Stimulated activated naive B cell treated with anti-CD40 and anti-IgM and Interleukin-4, amounts not matched to agents 10 μg/mL and 1 μg/mL and 100 μg/mL, for 72 hours (primary cell): ENCODE results near the gene CAMKK1.

Experiments
- ATAC-seq, 2 donors: fragments of 150-1000 bp; cut with Tn5 transposase; replicated peaks; 2 replicates each; pipeline ENCODE4 v1.10.0; 2021; ENCODE audit warnings: moderate library complexity in 1 of 2
- DNase-seq: peaks from one replicate; pipeline ENCODE4 v3.0.0; 2021
- H3K27ac Mint-ChIP-seq: one replicate; pipeline ENCODE4 v1.8.0; 2022; ENCODE audit warnings: mild to moderate bottlenecking, mixed read lengths
- H3K27me3 Mint-ChIP-seq, 2 donors: one replicate each; pipeline ENCODE4 v1.8.0; 2022; ENCODE audit warnings: mixed read lengths in 2 of 2
- H3K36me3 Mint-ChIP-seq, 2 donors: one replicate each; pipeline ENCODE4 v1.8.0; 2022; ENCODE audit warnings: mixed read lengths in 2 of 2, mild to moderate bottlenecking in 1 of 2
- H3K4me1 Mint-ChIP-seq, 2 donors: one replicate each; pipeline ENCODE4 v1.8.0; 2022; ENCODE audit warnings: mixed read lengths in 2 of 2, mild to moderate bottlenecking in 1 of 2
- H3K4me3 Mint-ChIP-seq, 2 donors: one replicate each; pipeline ENCODE4 v1.8.0; 2022; ENCODE audit warnings: mild to moderate bottlenecking in 2 of 2, mixed read lengths in 2 of 2, moderate library complexity in 1 of 2
- H3K9me3 Mint-ChIP-seq, 2 donors: one replicate each; pipeline ENCODE4 v1.8.0; 2022; ENCODE audit warnings: mixed read lengths in 2 of 2, mild to moderate bottlenecking in 1 of 2

Gene CAMKK1

GRCh38 chr17:3821101-3821500 is 71.8 kb downstream of the CAMKK1 start:
- no peaks in the 10 kb centered on the region for H3K9me3 Mint-ChIP-seq
- H3K4me3 Mint-ChIP-seq, result no peak overlapping the region
- no peak overlapping the region for H3K27ac Mint-ChIP-seq
- H3K4me1 Mint-ChIP-seq, result peaks cover 7 to 17% of the 10 kb centered on the region in 2 donors
- peaks cover 37 to 48% of the 10 kb centered on the region in 2 donors for H3K36me3 Mint-ChIP-seq
- H3K27me3 Mint-ChIP-seq, result no peaks in the 10 kb centered on the region
- ATAC-seq (no peak), DNase-seq (no peak)

- peak overlapping the region in 1 of 2 donors; percentile 55 for H3K4me3 Mint-ChIP-seq
- no peaks in the 10 kb centered on the region for H3K9me3 Mint-ChIP-seq
- peak overlapping the region; percentile 85 for H3K27ac Mint-ChIP-seq
- peaks cover 38 to 58% of the 10 kb centered on the region in 2 donors for H3K36me3 Mint-ChIP-seq
- peaks cover 7 to 17% of the 10 kb centered on the region in 2 donors for H3K4me1 Mint-ChIP-seq
- no peaks in the 10 kb centered on the region for H3K27me3 Mint-ChIP-seq
- ATAC-seq (peak; percentile 39 to 70), DNase-seq (no peak)
Observed at GRCh38 chr17:3818786-3819185, 74.1 kb downstream of the CAMKK1 start.

- Mint-ChIP-seq H3K4me3 (peak overlapping the region in 1 of 2 donors; percentile 55), H3K27ac (peak overlapping the region; percentile 85), H3K4me1 (peaks cover 7 to 17% of the 10 kb centered on the region in 2 donors), H3K36me3 (peaks cover 38 to 57% of the 10 kb centered on the region in 2 donors), H3K27me3 (no peaks in the 10 kb centered on the region), H3K9me3 (no peaks in the 10 kb centered on the region)
- DNase-seq (no peak), ATAC-seq (no peak)
Observed at GRCh38 chr17:3817851-3818605, 74.8 kb downstream of the CAMKK1 start.

- H3K9me3 Mint-ChIP-seq, result no peaks in the 10 kb centered on the region
- H3K36me3 Mint-ChIP-seq, result peaks cover 38 to 55% of the 10 kb centered on the region in 2 donors
- peaks cover 13 to 22% of the 10 kb centered on the region in 2 donors for H3K4me1 Mint-ChIP-seq
- no peak overlapping the region for H3K27ac Mint-ChIP-seq
- no peak for DNase-seq
- H3K4me3 Mint-ChIP-seq, result no peak overlapping the region
- no peaks in the 10 kb centered on the region for H3K27me3 Mint-ChIP-seq
- ATAC-seq, result no peak
Observed at GRCh38 chr17:3815925-3816324, 76.9 kb downstream of the CAMKK1 start.

GRCh38 chr17:3815122-3815521 is 77.7 kb downstream of the CAMKK1 start:
- Mint-ChIP-seq H3K9me3 (no peaks in the 10 kb centered on the region), H3K27ac (no peak overlapping the region), H3K27me3 (no peaks in the 10 kb centered on the region), H3K36me3 (peaks cover 42 to 58% of the 10 kb centered on the region in 2 donors), H3K4me1 (peaks cover 21 to 30% of the 10 kb centered on the region in 2 donors), H3K4me3 (no peak overlapping the region)
- no peak for ATAC-seq
- DNase-seq, result no peak

GRCh38 chr17:3814361-3814760 is 78.5 kb downstream of the CAMKK1 start:
- Mint-ChIP-seq H3K27me3 (no peaks in the 10 kb centered on the region), H3K4me3 (no peak overlapping the region), H3K36me3 (peaks cover 47 to 61% of the 10 kb centered on the region in 2 donors), H3K9me3 (no peaks in the 10 kb centered on the region), H3K27ac (no peak overlapping the region), H3K4me1 (peaks cover 26 to 36% of the 10 kb centered on the region in 2 donors)
- no peak for ATAC-seq
- DNase-seq, result no peak

GRCh38 chr17:3813171-3813570 is 79.7 kb downstream of the CAMKK1 start:
- Mint-ChIP-seq H3K36me3 (peaks cover 42 to 56% of the 10 kb centered on the region in 2 donors), H3K27me3 (no peaks in the 10 kb centered on the region), H3K4me1 (peaks cover 24 to 32% of the 10 kb centered on the region in 2 donors), H3K27ac (no peak overlapping the region), H3K9me3 (no peaks in the 10 kb centered on the region), H3K4me3 (no peak overlapping the region)
- no peak for DNase-seq
- no peak for ATAC-seq

GRCh38 chr17:3812771-3813170 is 80.1 kb downstream of the CAMKK1 start:
- Mint-ChIP-seq H3K4me1 (peaks cover 24 to 33% of the 10 kb centered on the region in 2 donors), H3K27ac (no peak overlapping the region), H3K36me3 (peaks cover 44 to 59% of the 10 kb centered on the region in 2 donors), H3K4me3 (no peak overlapping the region), H3K27me3 (no peaks in the 10 kb centered on the region), H3K9me3 (no peaks in the 10 kb centered on the region)
- no peak for ATAC-seq
- DNase-seq, result no peak

- no peaks in the 10 kb centered on the region for H3K27me3 Mint-ChIP-seq
- peaks cover 46 to 62% of the 10 kb centered on the region in 2 donors for H3K36me3 Mint-ChIP-seq
- DNase-seq (no peak), ATAC-seq (no peak)
- H3K4me1 Mint-ChIP-seq, result peaks cover 24 to 33% of the 10 kb centered on the region in 2 donors
- H3K4me3 Mint-ChIP-seq, result no peak overlapping the region
- no peaks in the 10 kb centered on the region for H3K9me3 Mint-ChIP-seq
- H3K27ac Mint-ChIP-seq, result no peak overlapping the region
Observed at GRCh38 chr17:3812284-3812683, 80.6 kb downstream of the CAMKK1 start.
